Testis (tissue), 2 donors: ENCODE data around the gene SDS.

Experiments
- POLR2A ChIP-seq: fragments of 450-650 bp; IDR thresholded peaks from one replicate; pipeline ENCODE4 v1.6.1; 2017; ENCODE audit warnings: antibody characterized with exemption, mild to moderate bottlenecking, moderate library complexity
- TF ChIP-seq, protein P1 (sequence below), 3 experiments: fragments of 450-650 bp in 2 of 3; fragments of 200-600 bp in 1 of 3; sonication (generic) in 1 of 3; IDR thresholded peaks; one replicate each; pipeline ENCODE4 v1.5.1; 2016 to 2019; ENCODE audit warnings: antibody characterized with exemption in 3 of 3, mild to moderate bottlenecking in 2 of 3, moderate library complexity in 1 of 3

DNA sequence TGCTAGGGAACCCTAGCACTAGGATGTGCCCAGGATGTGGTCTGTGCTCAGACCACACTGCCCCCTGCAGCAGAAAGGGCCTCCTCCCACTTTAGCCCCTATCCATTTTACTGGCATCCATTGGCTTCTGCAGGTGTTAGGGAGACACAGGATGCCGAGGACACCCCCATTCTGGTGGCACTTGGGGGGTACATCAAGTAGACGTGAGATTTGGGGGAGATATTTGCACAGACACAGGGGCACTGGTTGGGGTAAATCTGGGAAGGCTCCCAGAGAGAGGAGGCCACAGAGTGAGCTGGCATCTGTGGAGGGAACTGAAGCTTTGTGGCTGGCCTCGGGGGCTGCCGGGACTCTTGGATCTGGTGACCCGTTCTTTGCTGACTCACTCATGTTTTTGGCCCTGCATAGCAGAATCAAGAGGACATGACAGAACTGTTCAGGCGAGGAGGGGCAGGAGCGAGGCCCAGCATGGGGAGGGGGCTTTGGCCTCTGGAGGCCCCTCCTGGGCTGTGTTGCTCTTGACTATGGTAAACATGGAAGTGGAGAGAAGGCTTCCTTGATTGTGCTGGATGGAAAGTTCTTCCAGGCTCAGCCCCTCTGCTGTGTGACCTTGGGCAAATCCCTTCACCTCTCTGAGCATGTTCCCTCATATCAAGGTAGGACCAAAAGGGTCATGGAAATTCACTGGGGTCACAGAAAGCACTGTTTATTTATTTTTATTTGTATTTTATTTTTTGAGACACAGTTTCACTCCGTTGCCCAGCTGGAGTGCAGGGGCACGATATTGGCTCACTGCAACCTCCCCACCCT is 43.5 kb downstream of the SDS start:
- TF ChIP-seq POLR2A, result no peak
- TF ChIP-seq, protein P1, sequence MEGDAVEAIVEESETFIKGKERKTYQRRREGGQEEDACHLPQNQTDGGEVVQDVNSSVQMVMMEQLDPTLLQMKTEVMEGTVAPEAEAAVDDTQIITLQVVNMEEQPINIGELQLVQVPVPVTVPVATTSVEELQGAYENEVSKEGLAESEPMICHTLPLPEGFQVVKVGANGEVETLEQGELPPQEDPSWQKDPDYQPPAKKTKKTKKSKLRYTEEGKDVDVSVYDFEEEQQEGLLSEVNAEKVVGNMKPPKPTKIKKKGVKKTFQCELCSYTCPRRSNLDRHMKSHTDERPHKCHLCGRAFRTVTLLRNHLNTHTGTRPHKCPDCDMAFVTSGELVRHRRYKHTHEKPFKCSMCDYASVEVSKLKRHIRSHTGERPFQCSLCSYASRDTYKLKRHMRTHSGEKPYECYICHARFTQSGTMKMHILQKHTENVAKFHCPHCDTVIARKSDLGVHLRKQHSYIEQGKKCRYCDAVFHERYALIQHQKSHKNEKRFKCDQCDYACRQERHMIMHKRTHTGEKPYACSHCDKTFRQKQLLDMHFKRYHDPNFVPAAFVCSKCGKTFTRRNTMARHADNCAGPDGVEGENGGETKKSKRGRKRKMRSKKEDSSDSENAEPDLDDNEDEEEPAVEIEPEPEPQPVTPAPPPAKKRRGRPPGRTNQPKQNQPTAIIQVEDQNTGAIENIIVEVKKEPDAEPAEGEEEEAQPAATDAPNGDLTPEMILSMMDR (IDR thresholded peaks at IDR 0.05), result no peak
